GM12878 (cell line): ENCODE data around the gene CELF6. TPM values are rescaled to one million over a fixed set of nuclear protein-coding genes. Genes with fewer than 3 reads are reported as not detected.
A peak's percentile ranks its signal among the peaks of the same experiment; 100 is the strongest.

Experiments
- ATAC-seq: fragments of 200-7000 bp; cut with Tn5 transposase; 3 replicates; pipeline ENCODE4 v1.9.1; 2020; ENCODE audit warnings: mild to moderate bottlenecking, moderate library complexity
- BruUV-seq: library from RNA; stranded (reverse); fragments of 400-500 nt; replicated peaks from 2 replicates; lab custom pipeline; 2021; lab: Mats Ljungman, UMichigan
- CTCF ChIA-PET: fragments of 300-600 bp; sonication (Branson Sonifier 250); formaldehyde crosslinking; extraction: SDS; loops from one replicate; lab custom pipeline; 2021; ENCODE audit warnings: inconsistent platforms; lab: Yijun Ruan, JAX
- POLR2A ChIA-PET: fragments of 350-600 bp; formaldehyde crosslinking; extraction: SDS; loops from one replicate; lab custom pipeline; 2021; ENCODE audit warnings: inconsistent platforms; lab: Charles Lee
- RAD21 ChIA-PET: fragments of 300-600 bp; sonication (Branson Sonifier 250); formaldehyde crosslinking; loops from one replicate; lab custom pipeline; 2023; ENCODE audit warnings: antibody characterized with exemption; ENCODE audit not compliant: unreplicated experiment; lab: Charles Lee
- SMC1A ChIA-PET: fragments of 300-600 bp; sonication (Branson Sonifier 250); formaldehyde crosslinking; loops from one replicate; lab custom pipeline; 2023; ENCODE audit not compliant: unreplicated experiment, uncharacterized antibody; lab: Charles Lee
- DNase-seq: peaks from one replicate; pipeline ENCODE4 v3.0.0-alpha.2; 2011; ENCODE audit warnings: low read depth, low spot score
- FAIRE-seq: peaks from 3 replicates; lab custom pipeline; 2011; peaks lifted over from hg19 to GRCh38; lab: Jason Lieb, UNC
- H2AFZ ChIP-seq: 2 replicates; pipeline ENCODE4 v1.6.0; 2011; ENCODE audit warnings: low read depth, low read length, control low read depth; ENCODE audit not compliant: control insufficient read depth
- H3K27ac ChIP-seq: 2 replicates; pipeline ENCODE4 v1.5.1; 2011; ENCODE audit warnings: control low read depth; ENCODE audit not compliant: control insufficient read depth, insufficient read depth
- H3K27me3 ChIP-seq, 2 experiments: replicated peaks in 1 of 2; 2 replicates each; pipeline versions ENCODE4 v1.6.0 to v1.6.1; 2011; ENCODE audit warnings: low read length in 1 of 2; ENCODE audit not compliant: control insufficient read depth in 2 of 2, insufficient read depth in 2 of 2
- H3K36me3 ChIP-seq, 2 experiments: 2 replicates each; pipeline ENCODE4 v1.5.1; 2011; ENCODE audit warnings: low read length in 1 of 2; ENCODE audit not compliant: control insufficient read depth in 2 of 2, insufficient read depth in 2 of 2
- H3K4me1 ChIP-seq: 2 replicates; pipeline ENCODE4 v1.6.1; 2011; ENCODE audit warnings: mild to moderate bottlenecking, low read length, moderate library complexity, mixed read lengths; ENCODE audit not compliant: control insufficient read depth, insufficient read depth
- H3K4me2 ChIP-seq: 2 replicates; pipeline ENCODE4 v1.6.0; 2011; ENCODE audit warnings: control low read depth; ENCODE audit not compliant: control insufficient read depth, insufficient read depth
- H3K4me3 ChIP-seq: fragments of 200-600 bp; sonication (generic); 2 replicates; pipeline ENCODE4 v1.5.1; 2016
- H3K79me2 ChIP-seq: 2 replicates; pipeline ENCODE4 v1.6.0; 2011; ENCODE audit warnings: low read length; ENCODE audit not compliant: control insufficient read depth, insufficient read depth
- H3K9ac ChIP-seq: 2 replicates; pipeline ENCODE4 v1.8.0; 2011; ENCODE audit warnings: low read length, control low read depth, mixed read lengths; ENCODE audit not compliant: control insufficient read depth, insufficient read depth
- H3K9me3 ChIP-seq: replicated peaks from 3 replicates; pipeline ENCODE4 v1.5.1; 2011; ENCODE audit warnings: mild to moderate bottlenecking, low read length; ENCODE audit not compliant: control insufficient read depth, insufficient read depth
- H4K20me1 ChIP-seq: 2 replicates; pipeline ENCODE4 v1.6.0; 2011; ENCODE audit not compliant: control insufficient read depth, insufficient read depth
- DPF2 ChIP-seq: fragments of 450-650 bp; IDR thresholded peaks from 2 replicates; pipeline ENCODE4 v1.6.1; 2017; ENCODE audit warnings: mild to moderate bottlenecking
- ELK1 ChIP-seq: IDR thresholded peaks from 2 replicates; pipeline ENCODE4 v1.6.1; 2012; ENCODE audit warnings: low read depth, low read length, improper control_type of control experiment
- EP300 ChIP-seq, 2 experiments: fragments of 150-350 bp in 1 of 2; IDR thresholded peaks; 2 replicates each; pipeline ENCODE4 v1.6.1; 2011 to 2012; ENCODE audit warnings: low read depth in 2 of 2, low read length in 2 of 2, borderline replicate concordance in 1 of 2, improper control_type of control experiment in 1 of 2, inconsistent platforms in 1 of 2; ENCODE audit not compliant: control insufficient read depth in 1 of 2
- HDAC2 ChIP-seq: fragments of 200-600 bp; sonication (generic); IDR thresholded peaks from 2 replicates; pipeline ENCODE4 v1.6.1; 2017
- JUNB ChIP-seq: IDR thresholded peaks from 2 replicates; pipeline ENCODE4 v1.6.1; 2016; ENCODE audit warnings: antibody characterized with exemption, mild to moderate bottlenecking
- JUND ChIP-seq: IDR thresholded peaks from 2 replicates; pipeline ENCODE4 v1.6.1; 2012; ENCODE audit warnings: low read depth, mild to moderate bottlenecking, low read length, improper control_type of control experiment, moderate library complexity
- RBBP5 ChIP-seq: fragments of 200-600 bp; sonication (generic); conservative IDR thresholded peaks from 2 replicates; pipeline ENCODE4 v1.6.1; 2016
- RELB ChIP-seq: fragments of 450-650 bp; IDR thresholded peaks from 2 replicates; pipeline ENCODE4 v1.6.1; 2017; ENCODE audit warnings: low read depth, mild to moderate bottlenecking, moderate library complexity
- RUNX3 ChIP-seq: IDR thresholded peaks from 2 replicates; pipeline ENCODE4 v1.6.1; 2012; ENCODE audit warnings: low read length, inconsistent platforms
- USF1 ChIP-seq: IDR thresholded peaks from 2 replicates; pipeline ENCODE4 v1.6.1; 2011; ENCODE audit warnings: borderline replicate concordance, low read depth, mild to moderate bottlenecking, moderate library complexity, mixed read lengths, low read length; ENCODE audit not compliant: insufficient read depth; ENCODE audit errors: extremely low read length
- WGBS: methylation state at CpG from one replicate; pipeline ENCODE4 v1.1.6; 2016; ENCODE audit warnings: low lambda C conversion rate; ENCODE audit not compliant: insufficient replicate concordance, insufficient coverage; ENCODE audit errors: missing lambda C conversion rate; 5-methylcytosine and 5-hydroxymethylcytosine counted together
- in situ Hi-C: fragments of 300-500 bp; cut with MboI; formaldehyde crosslinking; loops from 9 replicates; pipeline ENCODE4 v1.14.3; 2018; ENCODE audit warnings: mixed read lengths
- intact Hi-C: fragments of 100-400 bp; cut with micrococcal nuclease; formaldehyde crosslinking; loops from one replicate; pipeline ENCODE4 v1.14.2; 2022; ENCODE audit not compliant: unreplicated experiment
- polyA plus RNA-seq, 11 experiments: library from polyadenylated mRNA; depleted of rRNA in 4 of 11; unstranded in 6 of 11; stranded (reverse) in 5 of 11; fragments of >200 nt; fragmentation: Nextera tagmentation in 4 of 11; fragmentation: Illumina TruSeq in 1 of 11; extraction: Ambion mirVana in 4 of 11; extraction: Trizol in 1 of 11; gene quantifications; 1 replicate in 1 of 11; 2 replicates in 10 of 11; pipeline versions ENCODE4 v1.2.1 to v1.2.3, GENCODE V29; 2011 to 2016; ENCODE audit warnings: inconsistent platforms in 2 of 11, missing spikeins in 2 of 11, low read depth in 1 of 11
- total RNA-seq, 4 experiments: library from RNA; depleted of rRNA in 3 of 4; stranded (reverse); fragments of >200 nt in 3 of 4; fragmentation: Illumina TruSeq in 1 of 4; extraction: Trizol in 1 of 4; gene quantifications; 2 replicates each; pipeline versions ENCODE4 v1.2.1 to v1.2.3, GENCODE V29; 2013 to 2021

CELF6 gene
- total and polyA plus RNA-seq, 10 of the 15 experiments (the other 5 are each of a cell fraction or from before 2014, with no cell fraction given) = 0.06 to 0.54 (median 0.23) TPM; not detected in 1

- intact Hi-C loops (no loop called here), in situ Hi-C loops (no loop called here)
- peak; percentile 87 for ATAC-seq
- WGBS = 26% methylated on average over 3 of the region's 3 CpGs
- Histone ChIP-seq H3K27ac (no peak overlapping the region), H3K36me3 (no peaks in the 10 kb centered on the region), H2AFZ (no peak overlapping the region), H4K20me1 (no peaks in the 10 kb centered on the region), H3K4me1 (no peaks in the 10 kb centered on the region), H3K4me2 (no peak overlapping the region), H3K4me3 (no peak overlapping the region), H3K27me3 (no peaks in the 10 kb centered on the region), H3K9ac (no peak overlapping the region), H3K79me2 (no peaks in the 10 kb centered on the region), H3K9me3 (no peaks in the 10 kb centered on the region)
- CTCF ChIA-PET = interaction anchor here (2.4 kb wide), 1 partner anchor 8 kb away, joined by 9 read pairs; no protein-coding TSS in a partner anchor
- BruUV-seq = no TSS peak
- FAIRE-seq = no peak
- SMC1A ChIA-PET = no interaction called here
- TF ChIP-seq RELB (no peak), DPF2 (no peak), HDAC2 (no peak), EP300 (IDR thresholded peaks at IDR 0.05; ENCODE audit: borderline replicate concordance in 1 of 2, control insufficient read depth in 1 of 2, low read depth in 2 of 2, low read length in 2 of 2) (no peak), JUNB (0 out of 2 replicates have a peak, but pooled peaks have one; percentile 10), RUNX3 (peak; percentile 49; the same call in 1 of the 2 replicates)
- DNase-seq = peak; percentile 9
- POLR2A ChIA-PET = no interaction called here
- RAD21 ChIA-PET = no interaction called here
Measured at GRCh38 chr15:72281713-72282112, 38.2 kb downstream of the CELF6 start.

GRCh38 chr15:72280751-72281150 lies 39.2 kb downstream of the CELF6 start:
- ATAC-seq = no peak
- CTCF ChIA-PET = no interaction called here
- H4K20me1 ChIP-seq = no peaks in the 10 kb centered on the region
- no peak overlapping the region for H3K4me2 ChIP-seq
- no peaks in the 10 kb centered on the region for H3K79me2 ChIP-seq
- BruUV-seq = no TSS peak
- in situ Hi-C loops (no loop called here), intact Hi-C loops (no loop called here)
- no peak overlapping the region for H3K27ac ChIP-seq
- no peak overlapping the region for H3K4me3 ChIP-seq
- DNase-seq = no peak
- H3K9me3 ChIP-seq = no peaks in the 10 kb centered on the region
- no peak overlapping the region for H2AFZ ChIP-seq
- POLR2A ChIA-PET = no interaction called here
- no peak overlapping the region for H3K9ac ChIP-seq
- no peaks in the 10 kb centered on the region for H3K36me3 ChIP-seq
- SMC1A ChIA-PET = interaction anchor here (0.6 kb wide), 1 partner anchor 1847 kb away, joined by 3 read pairs; no protein-coding TSS in a partner anchor
- 65% methylated on average over 2 of the region's 2 CpGs for WGBS
- no peaks in the 10 kb centered on the region for H3K4me1 ChIP-seq
- no peak for FAIRE-seq
- no peaks in the 10 kb centered on the region for H3K27me3 ChIP-seq
- RAD21 ChIA-PET = no interaction called here
- TF ChIP-seq JUND (no peak), ELK1 (no peak), USF1 (no peak), RBBP5 (no peak)
